Fibroblast of the conjunctiva (primary cell): Measurements from ENCODE around the gene BTBD16.

Experiments
- DNase-seq: peaks from one replicate; pipeline ENCODE4 v3.0.0-alpha.2; 2010; ENCODE audit warnings: low read depth

Gene BTBD16

DNA sequence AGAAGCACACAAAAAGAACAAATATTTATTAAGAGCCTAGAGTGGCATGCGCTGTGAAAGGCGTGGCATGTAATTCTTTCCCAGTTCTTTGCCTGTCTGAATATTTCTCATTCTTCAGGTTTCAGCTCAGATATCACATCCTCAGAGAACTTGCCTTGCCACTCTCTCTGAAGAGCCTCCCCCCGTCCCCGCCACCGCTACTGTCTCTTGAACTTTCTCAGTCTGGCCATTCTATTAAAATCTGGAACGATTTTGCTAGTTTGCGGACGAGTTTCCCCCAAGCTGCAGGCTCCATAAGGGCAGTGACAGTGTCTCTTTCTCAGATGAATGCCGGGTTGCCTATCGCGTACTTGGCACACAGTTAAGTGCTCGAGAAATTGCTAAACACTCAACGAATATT lies 102.6 kb downstream of the BTBD16 start:
- no peak for DNase-seq

GRCh38 chr10:122374237-122374858 lies 103.3 kb downstream of the BTBD16 start, which contains the start of gene PLEKHA1:
Gene PLEKHA1 (plus strand): TSS chr10:122374708. CDS start chr10:122393201, 18,493 bp downstream.
- DNase-seq, result peak; percentile 86

- no peak for DNase-seq
Observed at GRCh38 chr10:122374859-122375678, 104.0 kb downstream of the BTBD16 start.

GRCh38 chr10:122375679-122376160 lies 104.6 kb downstream of the BTBD16 start:
- no peak for DNase-seq

DNA sequence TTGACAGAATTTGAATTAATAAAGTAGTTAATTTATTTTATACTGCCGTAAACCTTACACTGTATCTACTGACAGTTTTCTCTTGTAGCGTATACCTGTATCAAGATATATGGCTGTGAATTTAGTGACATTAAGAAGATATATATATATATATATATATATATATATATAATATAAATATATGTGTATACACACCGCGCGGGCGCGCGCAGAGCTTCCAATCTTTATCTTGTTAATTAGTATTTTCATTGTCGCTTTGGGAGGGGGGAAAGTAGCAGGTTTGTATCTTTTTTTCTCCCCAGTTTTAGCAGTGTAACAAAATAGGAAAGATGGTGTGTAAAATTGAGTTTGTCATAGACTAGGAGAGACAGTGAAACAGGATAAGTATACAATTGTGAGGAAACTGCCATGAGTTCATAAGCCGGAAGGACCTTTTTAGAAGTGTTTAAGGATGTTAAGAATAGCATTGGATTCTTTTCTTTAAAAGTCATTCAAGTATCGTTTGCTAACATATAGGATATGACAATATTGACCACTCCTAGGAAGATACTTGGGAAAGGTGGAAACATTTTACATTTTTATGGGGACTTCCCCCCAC lies 105.4 kb downstream of the BTBD16 start:
- no peak for DNase-seq

- no peak for DNase-seq
Observed at GRCh38 chr10:122379041-122379440, 107.9 kb downstream of the BTBD16 start.

DNA sequence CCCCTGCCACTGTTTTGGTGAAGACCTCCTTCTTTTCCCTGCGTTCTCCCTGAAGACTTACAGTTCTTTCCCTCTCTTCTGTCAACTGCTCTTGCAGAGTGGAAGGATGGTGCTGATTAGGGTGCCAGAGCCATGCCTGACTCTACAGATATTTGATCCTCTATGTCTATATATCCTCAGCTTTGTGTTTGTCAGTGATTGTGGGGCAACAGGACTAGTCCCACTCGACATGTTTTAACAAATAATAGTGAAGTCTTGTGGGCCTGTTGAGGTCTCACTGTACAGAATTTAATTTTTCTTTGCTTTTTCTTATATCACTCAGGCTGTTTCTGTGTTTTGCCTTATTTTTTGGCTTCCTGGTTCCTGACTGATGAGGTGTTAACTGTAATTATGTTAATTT lies 108.4 kb downstream of the BTBD16 start:
- no peak for DNase-seq

- no peak for DNase-seq
Observed at GRCh38 chr10:122380703-122381102, 109.6 kb downstream of the BTBD16 start.

DNA sequence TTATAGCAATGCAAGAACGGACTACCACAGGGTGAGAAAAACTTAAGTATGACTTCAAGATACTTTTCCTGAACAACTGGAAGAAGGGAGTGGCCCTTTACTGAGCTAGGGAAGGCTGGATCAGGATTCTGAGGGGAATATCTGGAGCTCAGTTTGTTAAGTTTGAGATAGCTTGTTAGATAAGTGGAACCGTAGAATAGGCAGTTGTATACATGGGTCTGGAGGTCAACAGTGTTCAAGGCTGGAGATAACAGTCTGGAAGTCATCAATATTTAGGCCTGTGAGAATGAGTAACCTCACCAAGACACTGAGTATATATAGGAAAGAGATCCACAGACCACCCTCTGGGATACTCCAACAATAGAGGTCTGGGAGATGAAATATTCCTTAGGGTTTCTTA lies 110.6 kb downstream of the BTBD16 start:
- no peak for DNase-seq

- DNase-seq, result no peak
Observed at GRCh38 chr10:122386514-122386913, 115.4 kb downstream of the BTBD16 start.

- DNase-seq, result no peak
Observed at GRCh38 chr10:122387572-122387971, 116.5 kb downstream of the BTBD16 start.
